ENCODE results near the gene PDK1.

Gene PDK1

GRCh38 chr2:172647439-172647838 is 91.5 kb downstream of the PDK1 start:
- DNase-seq = no peak

DNA sequence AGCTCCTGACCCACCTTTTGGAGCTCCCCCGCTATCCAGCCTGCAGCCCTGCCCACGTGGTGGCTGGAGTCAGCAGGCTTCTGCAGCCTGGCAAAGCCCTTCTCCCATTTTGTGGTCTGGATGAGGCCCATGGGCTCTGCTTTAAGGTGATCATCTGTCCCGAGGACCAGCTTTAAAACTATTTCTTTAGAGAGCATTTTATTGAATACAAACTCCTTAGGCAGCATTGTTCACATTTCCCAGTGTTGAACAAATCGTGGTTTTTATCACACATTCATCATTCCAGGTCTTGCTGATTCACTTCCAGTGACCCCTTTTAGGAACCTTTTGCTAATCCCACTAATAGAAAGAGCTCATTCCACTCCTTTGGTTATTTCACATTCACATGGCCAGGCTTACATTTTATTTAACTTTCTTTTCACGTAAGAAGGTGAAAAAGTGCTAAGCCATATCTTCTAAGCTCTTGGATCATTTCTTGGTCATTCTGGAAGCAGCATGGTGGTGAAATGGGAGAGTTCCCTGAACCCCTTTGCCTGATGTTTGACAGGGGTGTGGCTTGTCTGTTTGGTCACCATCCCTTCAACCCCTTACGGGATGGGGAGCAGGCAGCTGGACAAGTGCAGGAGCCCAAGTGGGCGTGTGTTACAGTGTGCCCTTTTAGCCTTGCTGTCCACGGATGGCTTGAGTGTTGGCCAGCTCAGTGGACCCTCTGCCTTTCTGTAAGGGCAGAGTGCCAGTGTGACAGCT is 99.4 kb downstream of the PDK1 start:
- no peak for DNase-seq

- DNase-seq = no peak
These were observed 100.1 kb downstream of the PDK1 start for GRCh38 chr2:172655838-172656573.

Data from NCI-H1092 treated with DMSO at 0.1 percent for 48 hours (cell line).